Measurements from ENCODE around the gene OR13C4.
"Not testable (repeated sequence)": the region's sequence is repeated elsewhere in the genome, so short reads cannot be mapped to it uniquely, and the experiment has no call there.

Gene OR13C4

DNA sequence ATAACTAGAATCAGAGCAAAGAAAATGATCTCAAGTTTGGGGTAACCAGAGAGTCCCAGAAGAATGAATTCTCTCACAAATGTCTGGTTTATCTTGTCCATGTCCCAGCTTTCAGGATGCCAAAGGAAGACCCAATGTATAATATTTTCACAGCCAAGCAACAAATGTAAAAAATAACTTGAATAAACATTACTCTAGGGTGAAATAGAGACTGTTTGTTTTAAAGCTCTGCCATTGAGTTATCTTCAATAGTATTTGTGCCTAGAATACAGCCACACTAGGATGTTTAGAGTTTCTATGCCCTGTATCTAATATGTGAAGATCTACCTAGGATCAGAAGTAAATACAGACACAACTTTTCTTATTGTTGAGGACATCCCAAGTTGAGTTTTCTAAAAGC is at the start of gene OR13C4:
Gene OR13C4 (minus strand): TSS at position 101 of the 400 bp plus-strand sequence. CDS start 0 bp downstream, at position 101.
- no peak for DNase-seq (ENCODE audit: low read depth in 2 of 2)

DNA sequence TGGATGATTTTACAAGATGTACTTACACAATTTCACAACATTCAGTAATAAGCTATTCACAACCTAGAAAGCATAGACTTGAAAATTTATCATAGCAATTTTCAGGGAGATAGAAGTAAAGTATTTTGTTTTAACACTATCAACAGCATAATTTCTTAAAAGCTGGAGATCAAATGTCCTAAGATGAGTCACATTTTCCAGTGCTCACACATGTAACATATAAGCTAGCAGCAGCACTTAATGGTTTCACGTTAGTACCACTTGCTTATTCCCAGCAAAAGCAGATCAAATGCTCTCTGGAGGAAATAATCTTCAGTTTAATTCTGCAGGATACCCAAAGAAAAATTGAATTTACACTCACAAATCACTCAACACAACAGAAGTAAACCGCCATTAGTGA is 48.4 kb upstream of the OR13C4 start:
- DNase-seq (ENCODE audit: low read depth in 2 of 2): no peak

DNA sequence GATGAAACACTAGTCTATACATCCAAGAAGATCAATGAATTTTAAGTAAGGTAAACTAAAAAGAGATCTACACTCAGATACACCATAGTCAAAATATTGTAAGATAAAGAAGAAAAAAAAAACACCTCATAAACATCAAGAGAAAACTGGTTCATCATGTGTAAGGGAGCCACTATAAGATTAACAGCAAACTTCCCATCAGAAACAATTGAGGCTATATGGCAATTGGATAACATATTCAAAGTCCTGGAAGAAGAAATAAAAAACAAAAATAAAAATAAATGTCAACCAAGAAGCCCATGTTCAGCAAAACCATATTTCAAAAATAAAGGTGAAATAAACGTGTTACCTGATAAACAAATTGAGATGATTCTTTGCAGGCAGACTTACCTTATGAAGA is 45.6 kb upstream of the OR13C4 start:
- no peak for DNase-seq (ENCODE audit: low read depth in 2 of 2)

DNA sequence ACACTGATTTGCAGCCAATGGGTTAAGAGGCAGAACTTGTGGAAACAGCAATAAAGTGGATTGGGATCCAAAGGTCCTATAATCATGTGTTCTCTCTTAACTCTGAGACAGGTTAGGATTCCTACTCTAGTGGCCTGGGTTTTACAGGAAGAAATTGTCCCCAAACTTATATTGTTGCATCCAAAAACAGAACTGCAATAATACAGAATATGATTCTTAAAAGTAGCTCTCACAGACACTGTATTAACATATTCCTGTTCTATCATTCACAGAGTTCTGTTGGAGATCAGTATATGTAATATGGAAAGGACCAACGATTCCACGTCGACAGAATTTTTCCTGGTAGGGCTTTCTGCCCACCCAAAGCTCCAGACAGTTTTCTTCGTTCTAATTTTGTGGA is 41.9 kb upstream of the OR13C4 start, which contains the start of gene OR13C8:
Gene OR13C8 (plus strand): TSS at position 301 of the 400 bp plus-strand sequence. CDS start 0 bp downstream, at position 301.
- no peak for DNase-seq (ENCODE audit: low read depth in 2 of 2)

DNA sequence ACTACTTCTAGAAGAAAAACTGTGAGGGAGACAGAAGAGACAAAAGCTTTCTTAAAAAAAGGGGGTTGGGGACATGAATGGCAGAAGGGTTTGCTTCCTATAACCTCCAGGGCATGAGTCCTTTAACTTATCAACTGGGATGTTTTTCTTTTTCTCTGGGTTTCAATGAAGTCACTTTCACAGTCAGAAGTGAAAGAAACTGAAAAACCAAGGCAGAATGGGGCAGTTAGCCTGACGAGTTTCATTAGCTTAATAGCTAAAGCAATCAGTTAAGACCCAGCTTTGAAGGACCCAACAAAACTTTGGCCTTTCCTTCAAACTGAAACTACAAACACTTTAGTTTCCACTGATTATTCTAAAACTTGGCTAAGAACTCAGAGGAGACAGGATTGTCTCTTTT is 37.3 kb upstream of the OR13C4 start:
- DNase-seq (ENCODE audit: low read depth in 2 of 2): no peak

DNA sequence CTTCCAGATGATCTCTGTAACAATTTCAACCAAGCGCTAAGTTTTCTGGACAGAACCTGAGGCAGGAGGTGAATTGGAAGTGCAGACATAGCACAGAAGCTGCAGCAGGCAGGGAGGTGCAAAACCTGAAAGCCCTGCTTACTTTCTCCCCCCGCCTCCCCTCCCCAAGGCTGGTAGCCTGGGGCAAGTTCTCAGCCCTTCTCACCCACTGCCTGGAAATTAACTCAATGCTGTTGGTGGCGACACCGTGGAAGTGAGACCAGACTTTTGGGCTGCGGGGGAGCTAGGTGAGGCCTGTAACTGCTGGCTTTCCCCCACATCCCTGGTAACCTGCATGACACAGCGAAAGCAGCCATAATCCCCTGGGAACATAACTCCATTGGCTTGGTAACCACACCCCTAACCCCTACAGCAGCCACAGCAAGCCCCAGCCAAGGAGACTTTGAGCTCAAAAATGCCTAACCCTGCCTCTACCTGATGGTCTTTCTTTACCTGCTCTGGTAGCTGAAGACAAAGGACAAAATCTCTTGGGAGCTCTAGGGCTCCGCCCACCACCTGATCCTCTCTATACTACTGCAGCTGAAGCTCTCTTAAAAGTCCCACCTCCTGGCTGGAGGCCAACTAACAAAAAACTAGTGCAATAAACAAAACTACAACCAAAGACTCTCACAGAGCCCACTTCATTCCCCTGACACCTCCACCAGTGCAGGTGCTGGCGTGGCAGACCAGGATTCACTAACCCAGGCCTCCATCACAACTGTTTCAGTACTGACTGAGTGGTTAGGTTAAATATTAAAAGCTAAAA is 30.0 kb upstream of the OR13C4 start:
- no peak for DNase-seq (ENCODE audit: low read depth in 2 of 2)

DNA sequence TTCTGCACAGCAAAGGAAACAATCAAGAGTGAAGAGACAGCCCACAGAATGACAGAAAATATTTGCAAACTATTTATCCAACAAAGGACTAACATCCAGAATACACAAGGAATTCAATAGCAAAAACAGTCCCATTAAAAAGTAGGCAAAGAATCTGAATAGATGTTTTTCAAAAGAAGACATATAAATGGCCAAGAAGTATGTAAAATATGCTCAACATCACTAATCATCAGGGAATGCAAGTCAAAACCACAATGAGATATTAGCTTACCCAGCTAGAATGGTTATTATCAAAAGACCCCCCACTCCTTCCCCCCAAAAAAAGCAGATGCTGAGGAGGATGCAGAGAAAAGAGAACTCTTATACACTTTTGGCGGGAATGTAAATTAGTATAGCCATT is 28.5 kb upstream of the OR13C4 start:
- no peak for DNase-seq (ENCODE audit: low read depth in 2 of 2)

DNA sequence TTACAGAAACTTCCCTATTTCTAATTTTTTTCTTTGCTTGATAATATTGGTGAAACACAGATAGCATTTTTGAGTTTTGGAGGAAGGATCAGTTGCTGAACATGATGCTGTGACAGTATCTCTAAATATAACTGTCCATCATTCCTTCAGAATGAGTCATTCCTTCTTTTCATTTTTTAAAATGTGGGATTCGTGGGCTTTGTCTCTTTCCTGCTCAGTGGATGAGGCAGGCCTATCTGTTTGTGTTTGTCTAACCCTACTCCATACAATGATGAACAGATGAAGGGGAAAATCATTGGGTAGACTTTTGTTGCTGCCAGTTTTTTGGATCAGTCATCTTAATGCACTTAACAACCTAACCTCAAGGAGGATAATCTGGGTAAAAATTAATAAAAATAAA is 26.3 kb upstream of the OR13C4 start:
- DNase-seq (ENCODE audit: low read depth in 2 of 2): no peak

DNA sequence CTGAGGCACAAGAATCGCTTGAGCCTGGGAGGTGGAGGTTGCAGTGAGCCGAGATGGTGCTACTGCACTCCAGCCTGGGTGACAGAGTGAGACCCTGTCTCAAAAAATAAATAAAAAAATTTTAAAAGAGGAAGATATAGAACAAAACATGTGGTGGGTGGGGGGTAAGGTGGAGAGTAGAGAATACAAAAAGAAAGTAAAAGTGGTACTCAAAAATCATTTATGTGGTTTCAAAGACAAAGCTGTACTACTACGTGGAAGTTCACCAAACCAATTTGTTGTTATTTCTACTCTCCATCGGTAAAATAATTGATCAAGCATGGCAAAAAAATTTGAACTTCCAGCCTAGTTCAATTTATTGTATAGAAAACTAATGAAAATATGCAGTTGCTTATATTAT is 17.6 kb upstream of the OR13C4 start:
- DNase-seq (ENCODE audit: low read depth in 2 of 2): no peak

DNA sequence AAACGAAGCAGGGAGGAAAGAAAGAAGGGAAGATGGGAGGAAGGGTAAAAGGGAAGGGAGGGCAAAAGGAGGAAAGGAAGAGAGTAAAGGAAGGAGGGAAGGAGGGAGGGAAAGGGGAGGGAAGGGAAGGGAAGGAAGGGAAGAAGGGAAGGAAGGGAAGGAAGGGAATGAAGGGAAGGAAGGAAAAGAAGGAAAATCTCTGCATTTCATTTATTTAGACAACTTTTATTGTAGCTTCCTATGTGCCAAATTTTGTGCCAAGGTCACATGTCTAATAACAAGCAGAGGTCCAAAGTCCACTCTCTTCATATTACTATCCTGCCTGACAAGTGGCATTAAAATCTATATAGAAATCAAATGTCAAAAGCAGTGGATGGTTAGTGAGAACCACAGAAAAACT is 12.3 kb upstream of the OR13C4 start:
- no peak for DNase-seq (ENCODE audit: low read depth in 2 of 2)

DNA sequence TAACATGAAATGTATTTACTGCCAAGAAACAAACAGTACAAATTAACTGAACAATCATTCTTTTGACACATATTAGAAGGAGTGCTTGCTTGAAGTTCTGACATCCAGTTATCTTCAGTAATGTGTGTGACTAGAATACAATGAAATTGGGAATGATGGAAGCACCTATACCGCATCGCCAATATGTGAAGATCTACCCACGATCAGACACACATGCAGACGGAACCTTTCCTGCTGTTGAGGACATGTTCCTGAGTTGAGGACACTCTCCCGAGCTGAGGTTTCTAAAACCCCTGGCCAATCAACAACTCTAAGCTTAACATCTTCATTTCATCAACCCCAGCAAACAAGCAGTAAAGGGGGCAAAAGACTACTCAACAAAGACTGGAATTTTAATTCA is 9.7 kb upstream of the OR13C4 start, which contains the start of gene OR13C3:
Gene OR13C3 (minus strand): TSS at position 101 of the 400 bp plus-strand sequence. CDS start 133 bp downstream, outside the sequence.
- no peak for DNase-seq (ENCODE audit: low read depth in 2 of 2)

DNA sequence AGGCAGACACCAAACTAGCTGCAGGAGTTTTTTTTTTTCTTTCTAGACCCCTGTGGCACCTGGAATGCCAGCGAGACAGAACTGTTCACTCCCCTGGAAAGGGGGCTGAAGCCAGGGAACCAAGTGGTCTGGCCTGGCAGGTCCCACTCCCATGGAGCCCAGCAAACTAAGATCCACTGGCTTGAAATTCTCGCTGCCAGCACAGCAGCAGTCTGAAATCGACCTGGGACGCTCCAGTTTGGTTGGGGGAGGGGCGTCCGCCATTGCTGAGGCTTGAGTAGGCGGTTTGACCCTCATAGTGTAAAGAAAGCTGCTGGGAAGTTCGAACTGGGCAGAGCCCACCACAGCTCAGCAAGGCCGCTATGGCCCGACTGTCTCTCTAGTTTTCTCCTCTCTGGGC is 6.8 kb downstream of the OR13C4 start:
- DNase-seq (ENCODE audit: low read depth in 2 of 2): not testable (repeated sequence)

DNA sequence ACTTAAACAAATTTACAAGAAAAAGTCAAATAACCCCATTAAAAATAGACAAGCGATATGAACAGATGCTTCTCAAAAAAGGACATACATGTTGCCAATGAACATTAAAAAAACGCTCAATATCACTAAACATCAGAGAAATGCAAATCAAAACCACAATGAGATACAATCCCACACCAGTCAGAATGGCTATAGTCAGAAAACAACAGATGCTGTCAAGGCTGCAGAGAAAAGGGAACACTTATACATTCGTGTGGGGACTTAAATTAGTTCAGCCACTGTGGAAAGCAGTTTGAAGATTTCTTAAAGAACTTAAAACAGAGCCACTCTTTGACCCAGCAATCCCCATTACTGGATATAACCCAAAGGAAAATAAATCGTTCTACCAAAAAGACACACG is 12.1 kb downstream of the OR13C4 start:
- DNase-seq (ENCODE audit: low read depth in 2 of 2): no peak

DNA sequence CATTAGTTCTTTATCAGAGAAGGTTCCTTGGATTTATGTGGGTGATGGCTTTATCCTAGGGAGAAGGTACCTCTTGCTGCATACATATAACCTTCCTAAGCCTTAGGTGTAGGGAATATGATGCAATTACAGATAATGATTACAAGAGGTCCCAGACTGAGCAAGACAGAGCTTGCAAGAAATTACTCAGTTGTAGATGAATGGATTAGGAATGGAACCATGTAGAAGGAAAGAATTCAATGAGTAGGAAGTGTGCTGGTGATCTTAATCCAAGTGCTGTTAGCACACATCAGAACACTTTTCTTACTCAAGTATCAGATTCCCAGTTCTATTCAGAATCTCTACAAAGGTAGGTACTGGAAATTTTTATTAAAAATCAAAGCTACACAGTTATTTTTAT is 20.4 kb downstream of the OR13C4 start:
- DNase-seq (ENCODE audit: low read depth in 2 of 2): no peak

DNA sequence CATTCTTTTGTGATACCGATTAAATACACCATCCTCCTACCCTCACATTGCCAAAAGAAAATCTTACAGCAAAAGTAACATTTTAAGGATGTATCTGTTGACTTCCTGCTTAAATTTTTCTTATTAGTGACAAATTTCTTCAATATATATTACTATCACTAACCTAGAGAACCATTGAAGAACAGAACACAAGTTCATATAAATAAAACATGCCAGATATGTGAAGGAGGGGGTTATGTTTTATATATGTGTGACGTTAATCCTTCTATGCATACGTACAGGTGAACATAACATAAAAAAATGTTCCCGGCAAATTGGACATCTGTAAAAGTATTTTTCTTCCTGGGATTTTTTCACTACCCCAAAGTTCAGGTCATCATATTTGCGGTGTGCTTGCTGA is 23.0 kb downstream of the OR13C4 start, which contains the start of gene OR13F1:
Gene OR13F1 (plus strand): TSS at position 301 of the 400 bp plus-strand sequence. CDS start 0 bp downstream, at position 301.
- DNase-seq (ENCODE audit: low read depth in 2 of 2): no peak

DNA sequence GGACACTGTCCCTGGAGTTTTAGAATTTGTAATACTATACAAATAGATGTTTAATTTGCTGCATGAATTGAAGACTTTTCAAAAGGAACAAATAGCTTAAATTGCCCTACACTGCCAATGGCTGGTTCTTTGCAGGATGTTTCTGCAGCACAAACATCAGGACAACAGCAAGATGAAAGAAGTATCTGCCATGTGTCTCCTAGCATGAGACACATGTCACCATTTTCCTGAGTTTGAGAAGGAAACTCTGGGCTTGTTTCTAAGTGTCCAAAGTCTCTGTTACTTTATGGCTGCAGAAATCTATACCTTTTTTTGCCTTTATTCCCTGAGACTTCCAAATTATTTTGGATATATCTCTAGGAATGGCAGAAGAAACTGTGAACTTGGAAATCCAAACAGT is 23.6 kb downstream of the OR13C4 start:
- DNase-seq (ENCODE audit: low read depth in 2 of 2): no peak

DNA sequence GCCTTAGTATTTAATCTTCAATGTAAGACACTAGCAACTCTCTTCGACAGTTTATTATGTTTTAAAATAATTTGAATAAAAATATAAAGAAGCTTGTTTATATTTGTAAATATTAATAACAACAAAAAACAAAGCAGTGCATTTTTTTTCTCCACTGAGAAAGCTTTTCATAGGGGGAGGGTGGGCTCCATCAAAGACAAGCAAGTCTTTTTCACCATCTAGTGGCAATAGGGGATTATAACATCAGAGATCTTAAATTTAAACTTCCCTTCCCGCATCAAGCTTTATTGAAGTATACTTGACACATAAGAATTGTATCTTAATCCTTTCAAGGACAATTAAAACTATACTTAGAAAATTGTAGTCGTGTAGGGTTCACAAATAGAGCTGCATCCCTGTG is 32.2 kb downstream of the OR13C4 start:
- DNase-seq (ENCODE audit: low read depth in 2 of 2): no peak

DNA sequence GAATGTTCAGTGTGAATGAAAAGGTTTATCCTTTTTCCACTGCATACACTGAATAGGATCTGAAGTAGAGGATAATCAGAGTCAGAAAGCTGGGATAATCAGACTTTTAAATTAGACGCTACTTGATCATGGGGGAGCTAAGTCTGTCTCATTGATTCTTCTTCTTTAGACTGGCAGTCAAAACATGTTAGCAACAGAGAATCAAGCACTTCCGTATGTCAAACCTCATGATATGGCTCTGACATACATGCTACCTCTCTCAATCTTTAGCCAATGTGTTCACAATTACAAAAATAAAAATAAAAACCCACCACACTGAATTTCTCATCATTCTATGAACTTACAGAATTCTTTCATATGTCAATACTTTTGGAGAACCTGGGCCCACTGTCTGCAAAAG is 42.0 kb downstream of the OR13C4 start:
- no peak for DNase-seq (ENCODE audit: low read depth in 2 of 2)

DNA sequence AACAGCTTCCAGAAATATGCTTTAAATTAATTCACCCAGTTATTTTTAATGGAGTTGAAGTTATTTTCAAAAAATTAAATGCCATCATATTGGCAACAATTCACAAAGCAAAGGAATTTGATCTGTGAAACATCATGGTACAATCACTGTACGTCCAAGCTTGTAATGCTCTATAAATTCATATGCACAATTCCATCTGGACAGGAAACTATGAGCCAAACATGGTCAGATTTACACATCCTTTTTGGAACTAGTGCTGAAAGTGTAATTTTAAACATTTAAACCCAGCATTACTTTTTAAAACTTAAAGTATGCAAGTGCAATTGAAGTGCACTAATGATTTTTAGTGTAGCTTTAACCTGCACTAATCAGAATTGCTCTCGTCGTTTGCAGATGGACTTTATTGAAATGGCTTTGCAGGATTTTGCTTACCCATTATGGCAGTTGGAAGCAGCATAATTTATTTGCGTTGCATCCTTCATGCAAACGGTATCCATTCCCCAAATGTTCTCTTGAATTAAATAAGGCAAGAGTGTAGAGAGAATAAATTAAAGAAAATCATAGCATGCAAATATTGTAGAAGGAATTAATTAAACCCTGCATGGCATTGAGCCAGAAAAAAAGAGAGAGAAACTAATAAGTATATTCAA is 44.0 kb downstream of the OR13C4 start:
- DNase-seq (ENCODE audit: low read depth in 2 of 2): no peak
